ENCODE data around the gene OR8J1.

Gene OR8J1, protein sequence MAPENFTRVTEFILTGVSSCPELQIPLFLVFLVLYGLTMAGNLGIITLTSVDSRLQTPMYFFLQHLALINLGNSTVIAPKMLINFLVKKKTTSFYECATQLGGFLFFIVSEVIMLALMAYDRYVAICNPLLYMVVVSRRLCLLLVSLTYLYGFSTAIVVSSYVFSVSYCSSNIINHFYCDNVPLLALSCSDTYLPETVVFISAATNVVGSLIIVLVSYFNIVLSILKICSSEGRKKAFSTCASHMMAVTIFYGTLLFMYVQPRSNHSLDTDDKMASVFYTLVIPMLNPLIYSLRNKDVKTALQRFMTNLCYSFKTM

DNA sequence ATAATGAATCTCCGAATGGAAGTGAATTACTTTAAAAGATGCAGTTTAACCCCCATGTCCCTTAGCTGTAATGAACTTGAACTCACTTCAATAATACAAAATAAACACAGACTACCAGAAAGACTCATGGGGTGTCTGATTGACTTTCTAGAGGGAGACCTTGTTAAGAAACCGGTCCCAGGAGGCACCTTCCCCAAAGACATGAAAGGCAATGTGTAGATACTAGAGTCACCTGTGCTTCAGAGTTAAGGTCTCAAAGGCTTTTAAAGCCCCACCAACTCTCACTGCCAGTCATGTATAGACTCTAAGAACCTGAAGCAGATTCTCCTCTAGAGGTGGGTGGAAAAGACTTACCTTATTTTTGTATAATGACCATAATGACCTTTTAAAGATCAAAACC lies at the start of gene OR8J1:
TSS of gene OR8J1 (plus strand) at position 301 of the 400 bp plus-strand sequence. CDS start 5,956 bp downstream, outside the sequence.
- TF ChIP-seq, protein P1, sequence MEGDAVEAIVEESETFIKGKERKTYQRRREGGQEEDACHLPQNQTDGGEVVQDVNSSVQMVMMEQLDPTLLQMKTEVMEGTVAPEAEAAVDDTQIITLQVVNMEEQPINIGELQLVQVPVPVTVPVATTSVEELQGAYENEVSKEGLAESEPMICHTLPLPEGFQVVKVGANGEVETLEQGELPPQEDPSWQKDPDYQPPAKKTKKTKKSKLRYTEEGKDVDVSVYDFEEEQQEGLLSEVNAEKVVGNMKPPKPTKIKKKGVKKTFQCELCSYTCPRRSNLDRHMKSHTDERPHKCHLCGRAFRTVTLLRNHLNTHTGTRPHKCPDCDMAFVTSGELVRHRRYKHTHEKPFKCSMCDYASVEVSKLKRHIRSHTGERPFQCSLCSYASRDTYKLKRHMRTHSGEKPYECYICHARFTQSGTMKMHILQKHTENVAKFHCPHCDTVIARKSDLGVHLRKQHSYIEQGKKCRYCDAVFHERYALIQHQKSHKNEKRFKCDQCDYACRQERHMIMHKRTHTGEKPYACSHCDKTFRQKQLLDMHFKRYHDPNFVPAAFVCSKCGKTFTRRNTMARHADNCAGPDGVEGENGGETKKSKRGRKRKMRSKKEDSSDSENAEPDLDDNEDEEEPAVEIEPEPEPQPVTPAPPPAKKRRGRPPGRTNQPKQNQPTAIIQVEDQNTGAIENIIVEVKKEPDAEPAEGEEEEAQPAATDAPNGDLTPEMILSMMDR (IDR thresholded peaks at IDR 0.05; ENCODE audit: control insufficient read depth, insufficient read depth, low read depth, low read length, missing control alignments) = no peak
- no peak within 1 kb of the TSS for H3K4me3 ChIP-seq (ENCODE audit: control insufficient read depth, low read depth, low read length)
- DNase-seq (ENCODE audit: low read depth) = no peak

DNA sequence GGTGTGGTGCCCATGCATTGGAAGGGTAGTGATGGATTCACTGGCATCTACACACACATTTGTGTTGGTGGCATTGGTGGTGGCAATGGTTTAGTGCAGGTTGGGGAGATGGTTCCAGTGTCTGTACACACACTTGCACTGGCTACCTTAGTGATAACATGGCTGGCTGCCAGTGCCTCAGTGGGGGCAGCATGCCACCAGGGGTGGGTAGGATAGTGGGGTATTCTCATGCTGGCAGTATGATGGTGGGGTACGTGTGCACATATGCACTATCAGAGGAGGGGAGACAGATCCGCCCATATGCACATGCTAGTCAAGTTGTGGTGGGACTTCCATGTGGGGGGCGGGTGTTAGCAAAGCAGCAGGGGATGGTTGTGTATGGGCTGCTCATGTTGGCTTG lies 46.3 kb upstream of the OR8J1 start:
- TF ChIP-seq, protein P1 (IDR thresholded peaks at IDR 0.05; ENCODE audit: control insufficient read depth, insufficient read depth, low read depth, low read length, missing control alignments) = no peak
- no peak overlapping the region for H3K4me3 ChIP-seq (ENCODE audit: control insufficient read depth, low read depth, low read length)
- DNase-seq (ENCODE audit: low read depth) = no peak

DNA sequence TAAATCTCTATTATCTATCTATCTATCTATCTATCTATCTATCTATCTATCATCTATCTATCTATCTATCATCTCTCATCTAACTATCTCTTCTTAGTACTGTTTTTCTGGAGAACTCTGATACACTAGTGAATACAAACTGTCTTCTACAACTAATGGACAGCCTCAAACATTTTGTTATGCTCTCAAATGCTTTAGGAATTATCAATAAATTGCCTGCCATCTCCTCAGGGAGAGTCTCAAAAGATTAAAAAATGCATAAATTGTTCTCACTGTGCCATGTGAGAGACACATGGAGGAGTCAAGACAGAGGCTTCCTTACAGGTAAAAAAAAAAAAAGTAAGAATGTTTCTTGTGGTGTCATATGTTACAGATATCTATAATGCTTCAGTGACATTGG lies 39.2 kb upstream of the OR8J1 start, which contains the start of gene OR8K3:
TSS of gene OR8K3 (plus strand) at position 301 of the 400 bp plus-strand sequence. CDS start 3,163 bp downstream, outside the sequence.
- TF ChIP-seq, protein P1 (IDR thresholded peaks at IDR 0.05; ENCODE audit: control insufficient read depth, insufficient read depth, low read depth, low read length, missing control alignments) = no peak
- H3K4me3 ChIP-seq (ENCODE audit: control insufficient read depth, low read depth, low read length) = no peak within 1 kb of the TSS
- DNase-seq (ENCODE audit: low read depth) = no peak

DNA sequence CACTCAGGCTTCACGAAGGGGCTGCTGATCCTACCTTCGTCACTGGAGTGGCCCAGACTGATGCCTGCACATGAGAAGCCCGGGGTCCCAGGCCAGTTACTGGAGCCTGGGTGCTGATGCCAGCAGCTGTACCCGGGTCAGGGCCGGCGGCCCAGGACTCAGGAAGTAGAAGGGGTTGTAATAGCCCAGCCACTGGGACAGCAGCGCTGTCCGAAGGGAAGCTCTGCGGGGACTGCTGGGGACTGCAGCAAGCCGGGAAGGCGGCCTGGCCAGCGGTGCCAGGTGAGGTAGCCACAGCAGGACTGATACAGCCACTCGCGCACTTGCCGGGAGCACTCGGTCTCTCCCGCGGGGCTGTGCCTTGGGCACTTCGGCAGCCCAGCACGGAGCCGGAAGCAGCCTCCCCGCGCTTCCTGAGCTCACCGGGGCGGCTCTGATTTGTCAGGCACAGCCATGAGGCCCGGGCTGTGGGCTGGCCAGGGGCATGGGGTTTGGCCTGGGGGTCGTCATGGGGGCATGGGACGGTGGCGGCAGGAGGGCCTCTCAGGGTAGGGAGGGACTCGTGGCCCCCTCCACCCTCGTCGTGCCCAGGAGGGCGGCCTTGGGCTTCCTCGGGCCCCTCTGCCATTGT lies 22.1 kb upstream of the OR8J1 start:
- H3K4me3 ChIP-seq (ENCODE audit: control insufficient read depth, low read depth, low read length) = no peak overlapping the region
- TF ChIP-seq, protein P1 (IDR thresholded peaks at IDR 0.05; ENCODE audit: control insufficient read depth, insufficient read depth, low read depth, low read length, missing control alignments) = no peak
- DNase-seq (ENCODE audit: low read depth) = no peak

DNA sequence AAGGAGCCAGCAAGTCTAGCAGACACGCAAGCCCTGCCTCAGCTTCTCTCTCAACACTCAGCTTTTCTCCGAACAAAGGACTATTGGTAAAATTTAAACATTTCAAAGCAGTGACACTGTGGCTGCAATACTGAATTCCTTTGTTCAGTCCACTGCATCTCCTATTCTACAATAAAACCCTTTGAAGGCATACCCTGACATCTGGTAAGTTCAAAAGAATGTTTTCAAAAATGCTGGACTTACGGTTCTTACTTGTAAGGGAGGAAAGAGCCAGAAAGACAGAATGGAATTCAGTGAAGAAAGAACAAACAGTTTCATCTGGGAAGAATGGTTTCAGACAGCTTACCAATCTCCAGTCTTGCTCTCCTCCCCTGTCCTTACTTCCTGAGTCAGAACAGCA lies 20.9 kb upstream of the OR8J1 start:
- TF ChIP-seq, protein P1 (IDR thresholded peaks at IDR 0.05; ENCODE audit: control insufficient read depth, insufficient read depth, low read depth, low read length, missing control alignments) = no peak
- no peak for DNase-seq (ENCODE audit: low read depth)
- no peak overlapping the region for H3K4me3 ChIP-seq (ENCODE audit: control insufficient read depth, low read depth, low read length)

DNA sequence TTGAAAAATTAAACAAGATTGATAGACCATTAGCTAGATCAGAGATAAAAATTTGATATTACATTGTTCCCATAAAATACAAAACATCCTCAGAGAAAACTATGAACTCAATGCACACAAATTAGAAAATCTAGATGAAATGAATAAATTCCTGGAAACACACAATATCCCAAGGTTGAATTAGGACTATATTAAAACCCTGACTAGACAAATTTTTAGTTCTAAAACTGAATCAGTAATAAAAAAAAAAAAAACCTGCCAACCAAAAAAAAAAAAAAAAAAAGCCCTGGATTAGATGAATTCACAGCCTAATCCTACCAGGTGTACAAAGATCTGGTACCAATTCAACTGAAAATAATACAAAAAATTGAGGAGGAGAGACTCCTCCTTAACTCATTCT lies 13.8 kb upstream of the OR8J1 start:
- TF ChIP-seq, protein P1 (IDR thresholded peaks at IDR 0.05; ENCODE audit: control insufficient read depth, insufficient read depth, low read depth, low read length, missing control alignments) = no peak
- no peak overlapping the region for H3K4me3 ChIP-seq (ENCODE audit: control insufficient read depth, low read depth, low read length)
- DNase-seq (ENCODE audit: low read depth) = no peak

Measured in AG09309 (cell line).